NCI-H128 (cell line): Measurements from ENCODE around the gene DPY19L2.
"Not testable (repeated sequence)": the region's sequence is repeated elsewhere in the genome, so short reads cannot be mapped to it uniquely, and the experiment has no call there.

Source experiments
- DNase-seq: peaks from one replicate; lab custom pipeline; 2025; ENCODE audit not compliant: unreplicated experiment; lab: John Stamatoyannopoulos, UW

The DPY19L2 gene

GRCh38 chr12:63668028-63668799 is at the start of gene DPY19L2:
Gene DPY19L2, minus strand, starts transcription at chr12:63668493. Its CDS starts 100 bp downstream, at chr12:63668393.
- peak; percentile 74 for DNase-seq

GRCh38 chr12:63716891-63717290 is 48.6 kb upstream of the DPY19L2 start:
- not testable (repeated sequence) for DNase-seq

GRCh38 chr12:63715107-63715625 is 46.9 kb upstream of the DPY19L2 start:
- not testable (repeated sequence) for DNase-seq

- DNase-seq, result not testable (repeated sequence)
Observed at GRCh38 chr12:63714409-63714808, 46.1 kb upstream of the DPY19L2 start.

GRCh38 chr12:63713681-63714075 is 45.4 kb upstream of the DPY19L2 start:
- not testable (repeated sequence) for DNase-seq

GRCh38 chr12:63712979-63713680 is 44.8 kb upstream of the DPY19L2 start:
- DNase-seq, result not testable (repeated sequence)

GRCh38 chr12:63712376-63712974 is 44.2 kb upstream of the DPY19L2 start:
- not testable (repeated sequence) for DNase-seq

GRCh38 chr12:63711339-63711738 is 43.0 kb upstream of the DPY19L2 start:
- not testable (repeated sequence) for DNase-seq

GRCh38 chr12:63706336-63706735 is 38.0 kb upstream of the DPY19L2 start:
- no peak for DNase-seq

GRCh38 chr12:63699678-63700382 is 31.5 kb upstream of the DPY19L2 start:
- DNase-seq, result not testable (repeated sequence)

- not testable (repeated sequence) for DNase-seq
Observed at GRCh38 chr12:63699011-63699410, 30.7 kb upstream of the DPY19L2 start.

GRCh38 chr12:63690837-63691236 is 22.5 kb upstream of the DPY19L2 start:
- not testable (repeated sequence) for DNase-seq

GRCh38 chr12:63689141-63689540 is 20.8 kb upstream of the DPY19L2 start:
- not testable (repeated sequence) for DNase-seq

- DNase-seq, result not testable (repeated sequence)
Observed at GRCh38 chr12:63686623-63687022, 18.3 kb upstream of the DPY19L2 start.

GRCh38 chr12:63685789-63686188 is 17.5 kb upstream of the DPY19L2 start:
- DNase-seq, result not testable (repeated sequence)

- not testable (repeated sequence) for DNase-seq
Observed at GRCh38 chr12:63682617-63683016, 14.3 kb upstream of the DPY19L2 start.

GRCh38 chr12:63680758-63681157 is 12.5 kb upstream of the DPY19L2 start:
- not testable (repeated sequence) for DNase-seq

GRCh38 chr12:63672550-63672949 is 4.3 kb upstream of the DPY19L2 start:
- not testable (repeated sequence) for DNase-seq

- not testable (repeated sequence) for DNase-seq
Observed at GRCh38 chr12:63669936-63670335, 1.6 kb upstream of the DPY19L2 start.

GRCh38 chr12:63669427-63669826 is 1.1 kb upstream of the DPY19L2 start:
- not testable (repeated sequence) for DNase-seq
